NCI-H1092 treated with DMSO at 0.1 percent for 48 hours (cell line): ENCODE measurements around the gene ZNF524.

Experiments used
- DNase-seq: peaks from one replicate; lab custom pipeline; 2025; lab: John Stamatoyannopoulos, UW

Gene ZNF524

DNA sequence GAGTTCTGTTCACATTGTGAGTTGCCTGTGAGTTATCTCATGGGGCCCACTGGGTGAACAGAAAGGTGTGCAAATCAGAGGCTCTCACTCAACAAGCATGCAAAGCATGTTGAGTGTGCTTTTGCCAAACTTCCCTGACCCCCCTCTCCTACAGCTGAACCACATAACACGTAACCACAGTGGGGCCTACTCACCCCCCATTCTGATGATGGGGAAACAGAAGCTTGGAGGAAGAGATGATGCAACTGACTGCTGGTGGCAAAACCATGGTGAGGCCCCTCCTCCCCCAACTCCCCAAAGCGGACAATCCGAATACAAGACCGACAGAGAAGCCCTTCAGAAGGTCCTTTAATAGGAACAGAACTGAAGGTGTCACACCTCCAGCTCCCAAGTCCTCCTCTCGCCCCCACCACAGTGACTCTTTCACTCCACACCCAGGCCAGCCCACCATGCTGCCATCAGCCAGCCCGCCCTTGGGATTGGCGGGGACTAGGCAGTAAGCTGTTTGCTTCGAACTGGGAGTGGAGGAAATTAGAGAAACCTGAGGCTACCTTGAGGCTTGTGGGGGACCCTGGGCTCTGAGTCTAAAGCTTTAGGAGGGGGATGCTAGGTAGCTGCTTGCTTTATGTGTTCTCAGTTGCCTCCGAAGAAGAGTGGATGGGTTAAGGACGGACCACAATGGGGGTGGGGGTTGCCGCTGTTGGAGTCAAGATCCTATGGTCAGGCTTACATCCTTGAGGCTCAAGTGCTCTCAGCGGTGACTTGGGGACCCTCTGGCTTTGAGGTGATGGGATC is 20.5 kb downstream of the ZNF524 start:
- DNase-seq: no peak

DNA sequence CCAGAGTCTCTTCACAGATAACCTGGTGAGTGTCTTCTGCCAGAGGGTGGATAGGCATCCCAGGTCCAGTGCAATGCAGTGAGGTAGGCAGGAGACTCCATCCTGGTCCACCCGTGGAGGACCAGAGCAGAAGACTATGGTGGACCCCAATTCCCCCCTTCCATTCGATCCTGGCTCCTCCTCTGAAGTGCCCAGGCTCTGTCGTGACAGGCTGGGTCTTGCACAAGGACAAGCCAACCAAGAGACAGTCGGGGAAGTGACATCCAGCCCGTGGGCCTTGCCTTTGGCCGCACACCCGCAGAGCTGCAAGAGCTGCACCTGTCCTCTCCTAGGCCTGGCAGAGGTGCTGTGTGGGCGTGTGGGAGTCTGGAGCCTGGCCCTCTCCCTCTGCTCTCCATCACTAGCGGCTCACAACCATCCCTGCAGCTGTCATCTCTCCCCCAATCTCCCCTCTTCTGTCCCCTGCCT is 21.2 kb downstream of the ZNF524 start:
- DNase-seq: no peak

DNA sequence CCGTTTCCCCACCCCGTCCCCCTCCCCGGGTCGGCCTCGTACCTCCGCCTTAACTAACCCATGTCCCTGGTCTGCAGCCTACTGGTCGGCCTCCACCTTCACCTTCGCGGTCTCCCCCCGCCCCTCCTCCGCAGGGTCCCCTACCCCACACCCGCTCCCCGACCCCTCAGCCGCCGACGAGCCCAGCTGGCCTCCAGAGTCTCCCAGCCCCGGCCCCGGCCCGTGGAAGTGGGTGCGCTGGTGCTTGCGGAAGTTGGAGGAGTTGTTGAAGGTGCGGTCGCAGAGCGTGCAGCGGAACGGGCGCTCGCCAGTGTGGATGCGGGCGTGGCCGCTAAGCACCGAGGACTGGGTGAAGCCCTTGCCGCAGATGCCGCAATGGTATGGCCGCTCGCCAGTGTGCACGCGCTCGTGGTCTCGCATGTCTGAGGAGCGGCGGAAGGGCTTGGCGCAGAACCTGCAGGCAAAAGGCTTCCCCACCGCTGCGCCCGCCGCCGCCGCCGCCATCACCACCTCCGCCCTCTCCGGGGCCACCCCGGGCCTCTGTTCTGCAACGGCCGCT is 21.7 kb downstream of the ZNF524 start:
- DNase-seq: no peak

DNA sequence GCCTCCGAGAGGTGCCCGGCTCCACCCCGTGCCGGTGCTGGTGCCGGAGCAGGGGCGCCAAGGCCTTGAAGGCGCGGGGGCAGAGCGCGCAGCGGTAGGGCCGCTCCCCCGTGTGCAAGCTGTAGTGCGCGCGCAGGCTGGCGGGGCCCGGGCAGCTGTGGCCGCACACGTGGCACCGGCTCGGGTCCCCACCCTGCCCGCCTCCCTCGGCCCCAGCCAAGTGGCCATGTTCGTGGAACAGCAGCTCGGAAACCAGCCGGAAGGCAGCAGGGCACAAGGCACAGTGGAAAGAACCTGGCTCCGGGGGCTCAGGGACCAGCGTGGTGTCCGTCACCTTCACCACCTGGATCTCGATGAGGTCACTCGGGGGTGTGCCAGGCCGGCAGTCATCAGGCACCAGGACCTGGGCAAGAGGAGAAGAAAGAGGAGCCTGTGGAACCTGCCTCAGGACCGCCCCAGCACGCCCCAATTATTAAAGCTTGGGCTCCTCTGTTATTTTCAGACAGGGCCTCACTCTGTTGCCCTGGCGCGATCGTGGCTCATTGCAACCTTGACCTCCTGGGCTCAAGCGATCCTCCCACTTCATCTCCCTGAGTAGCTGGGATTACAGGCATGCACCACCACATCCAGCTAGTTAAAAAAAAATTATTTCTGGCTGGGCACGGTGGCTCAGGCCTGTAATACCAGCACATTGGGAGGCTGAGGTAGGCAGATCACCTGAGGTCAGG is 22.3 kb downstream of the ZNF524 start:
- DNase-seq: no peak

DNA sequence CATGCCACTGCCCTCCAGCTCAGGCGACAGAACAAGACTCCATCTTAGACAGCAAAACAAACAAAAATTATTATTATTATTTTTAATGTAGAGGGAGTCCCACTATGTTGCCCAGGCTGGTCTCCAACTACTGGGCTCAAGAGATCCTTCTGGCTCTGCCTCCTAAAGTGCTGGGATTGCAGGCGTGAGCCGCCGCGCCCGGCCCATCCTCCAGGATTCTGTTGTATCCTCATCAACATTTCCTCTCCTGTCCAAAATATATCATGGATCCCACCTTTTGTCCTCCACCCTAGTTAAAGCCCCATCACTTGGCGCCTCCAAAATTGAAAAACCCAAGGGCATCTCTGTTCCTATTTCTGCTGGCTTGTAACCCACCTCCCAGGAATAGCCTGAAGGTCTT is 23.0 kb downstream of the ZNF524 start:
- no peak for DNase-seq

DNA sequence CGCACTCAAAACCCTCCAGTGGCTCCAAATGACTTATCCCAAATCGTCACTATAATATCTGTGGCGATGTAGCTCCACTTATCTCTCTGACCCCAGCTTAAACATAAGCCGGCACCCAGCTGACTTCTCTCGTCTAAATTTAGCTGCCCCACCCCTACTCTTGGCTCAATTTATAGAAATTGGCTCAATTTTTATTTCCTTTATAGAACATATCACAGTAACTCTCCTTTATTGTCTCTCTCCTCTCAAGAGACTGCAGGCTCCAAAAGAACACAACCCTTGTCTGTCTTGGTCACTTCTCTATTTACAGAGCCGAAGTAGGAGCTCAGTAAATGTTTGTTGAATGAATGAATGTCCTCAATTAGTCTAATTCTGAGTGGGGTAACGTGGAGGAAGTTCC is 23.5 kb downstream of the ZNF524 start:
- no peak for DNase-seq

DNA sequence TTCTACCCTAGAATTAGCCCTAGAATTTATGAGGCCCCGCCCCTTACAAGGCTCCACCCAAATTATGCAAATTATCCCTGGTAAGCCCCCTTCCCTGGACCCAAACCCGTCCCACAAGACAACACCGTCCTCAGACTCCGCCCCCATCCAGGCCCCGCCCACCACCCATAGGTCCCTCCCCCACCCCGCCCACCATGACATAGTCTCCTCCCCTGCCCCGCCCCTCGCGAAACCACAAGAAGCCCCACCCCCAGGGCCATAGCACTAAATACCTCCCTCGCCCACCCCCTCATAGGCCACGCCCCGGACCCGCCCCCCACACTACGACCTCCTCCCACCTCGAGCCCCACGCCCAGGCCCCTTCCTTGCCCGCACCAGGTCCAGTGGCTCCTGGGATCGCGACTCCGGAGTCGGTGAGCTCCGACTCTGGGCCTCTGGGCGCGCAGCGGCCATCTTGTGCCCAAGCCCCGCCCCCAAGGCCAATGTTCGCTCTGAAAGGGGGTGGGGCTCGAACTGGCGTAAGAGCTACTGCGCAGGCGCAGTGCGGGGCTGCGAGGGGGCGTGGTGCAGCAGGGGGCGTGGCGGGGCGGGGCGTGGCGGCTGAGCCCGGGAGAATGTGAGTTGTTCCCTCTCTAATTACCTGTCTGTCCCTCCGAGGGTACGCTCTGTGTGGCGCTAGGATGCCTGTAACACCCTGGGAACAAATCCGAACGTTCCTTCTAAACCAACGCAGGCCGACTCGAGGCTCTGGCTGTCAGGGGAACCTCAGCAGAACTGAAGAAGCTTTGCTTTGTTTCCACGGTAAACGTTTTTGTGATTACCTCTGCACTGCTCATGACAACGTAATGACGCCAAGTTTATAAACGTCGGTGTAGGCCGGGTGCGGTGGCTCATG is 24.3 kb downstream of the ZNF524 start, which contains the start of gene ZNF784:
Gene ZNF784, minus strand, starts transcription at position 458 of the 895 bp plus-strand sequence. Its CDS starts 5 bp downstream, at position 453.
- peak; percentile 89 for DNase-seq

DNA sequence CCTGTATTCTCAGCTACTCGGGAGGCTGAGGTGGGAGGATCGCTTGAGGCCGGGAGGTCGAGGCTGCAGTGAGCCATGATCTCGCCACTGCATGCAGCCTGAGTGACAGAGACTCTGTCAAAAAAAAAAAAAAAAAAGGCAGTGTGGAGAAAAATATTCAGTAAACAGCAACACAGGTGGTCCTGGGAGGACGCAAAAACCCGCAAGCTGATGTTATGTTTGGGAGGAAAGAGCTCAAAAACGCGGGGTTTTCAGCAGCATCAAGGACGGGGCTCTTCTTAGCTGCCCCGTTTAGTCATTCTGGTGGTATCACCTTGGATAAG is 24.9 kb downstream of the ZNF524 start:
- no peak for DNase-seq

DNA sequence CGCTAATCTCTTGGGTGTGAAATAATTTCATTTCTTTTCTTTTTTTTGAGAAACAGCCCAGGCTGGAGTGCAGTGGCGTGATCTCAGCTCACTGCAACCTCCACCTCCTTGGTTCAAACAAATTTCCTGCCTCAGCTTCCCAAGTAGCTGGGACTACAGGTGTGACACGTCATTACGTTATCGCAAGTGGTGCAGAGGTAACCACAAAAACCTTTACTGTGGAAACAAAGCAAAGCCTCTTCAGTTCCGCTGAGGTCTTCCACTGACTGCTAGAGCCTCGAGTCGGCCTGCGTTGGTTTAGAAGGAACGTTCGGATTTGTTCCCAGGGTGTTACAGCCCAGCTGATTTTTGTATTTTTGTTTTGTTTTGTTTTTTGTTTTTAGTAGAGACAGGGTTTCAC is 26.3 kb downstream of the ZNF524 start:
- no peak for DNase-seq

DNA sequence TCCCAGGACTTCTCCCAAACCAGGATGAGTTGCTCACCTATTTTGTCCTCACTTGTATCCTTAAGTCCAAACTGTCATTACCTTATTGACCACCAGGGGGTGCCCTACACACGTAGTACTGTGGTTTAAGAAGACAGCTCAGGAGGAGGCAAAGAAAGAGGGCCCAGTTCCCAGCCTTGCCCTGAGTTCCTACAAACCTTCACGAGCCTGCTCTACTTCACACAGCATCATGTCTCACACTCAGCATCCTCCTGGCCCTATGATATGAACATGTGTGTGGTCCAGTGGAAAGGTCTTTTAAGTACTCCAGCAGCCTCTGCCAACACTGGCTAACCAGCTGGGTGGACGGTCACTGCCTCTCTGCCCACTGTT is 32.4 kb downstream of the ZNF524 start:
- peak; percentile 81 for DNase-seq

DNA sequence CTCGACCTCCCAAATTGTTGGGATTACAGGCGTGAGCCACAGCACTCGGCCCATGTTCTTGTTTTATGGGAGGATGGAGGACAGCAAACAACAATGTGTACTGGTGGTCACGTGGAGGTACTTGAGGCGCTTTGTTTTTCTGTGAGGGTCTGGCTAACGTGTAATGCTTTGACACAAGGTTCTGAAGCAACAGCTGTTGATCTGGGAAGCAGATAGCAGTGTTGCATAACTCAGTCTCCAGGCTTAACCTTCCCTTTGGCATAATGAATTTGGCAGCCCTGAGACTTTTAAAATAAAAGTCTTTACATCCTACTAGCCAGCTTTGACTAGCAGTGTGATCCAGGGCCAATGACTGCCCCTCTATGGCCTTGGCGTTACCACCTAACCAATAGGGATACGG is 33.8 kb downstream of the ZNF524 start:
- DNase-seq: no peak

DNA sequence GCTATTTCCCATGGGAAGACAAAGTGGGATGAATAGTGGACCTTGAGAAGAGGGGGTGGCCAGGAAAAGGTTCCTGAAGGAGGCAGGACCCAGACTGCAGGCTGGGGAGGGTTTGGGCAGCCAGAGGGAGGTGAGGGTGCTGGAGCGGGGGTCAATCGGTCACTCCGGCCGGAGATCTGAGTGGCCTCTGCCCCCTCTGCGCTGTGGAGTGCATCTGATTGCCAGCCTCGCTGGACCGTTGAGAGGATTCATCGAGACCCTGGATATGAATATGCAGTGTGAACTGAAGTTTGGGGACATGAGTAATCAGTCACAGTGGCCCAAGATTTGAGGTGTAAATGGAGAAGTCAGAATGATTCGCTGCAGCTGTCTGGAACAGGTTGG is 35.2 kb downstream of the ZNF524 start:
- no peak for DNase-seq

DNA sequence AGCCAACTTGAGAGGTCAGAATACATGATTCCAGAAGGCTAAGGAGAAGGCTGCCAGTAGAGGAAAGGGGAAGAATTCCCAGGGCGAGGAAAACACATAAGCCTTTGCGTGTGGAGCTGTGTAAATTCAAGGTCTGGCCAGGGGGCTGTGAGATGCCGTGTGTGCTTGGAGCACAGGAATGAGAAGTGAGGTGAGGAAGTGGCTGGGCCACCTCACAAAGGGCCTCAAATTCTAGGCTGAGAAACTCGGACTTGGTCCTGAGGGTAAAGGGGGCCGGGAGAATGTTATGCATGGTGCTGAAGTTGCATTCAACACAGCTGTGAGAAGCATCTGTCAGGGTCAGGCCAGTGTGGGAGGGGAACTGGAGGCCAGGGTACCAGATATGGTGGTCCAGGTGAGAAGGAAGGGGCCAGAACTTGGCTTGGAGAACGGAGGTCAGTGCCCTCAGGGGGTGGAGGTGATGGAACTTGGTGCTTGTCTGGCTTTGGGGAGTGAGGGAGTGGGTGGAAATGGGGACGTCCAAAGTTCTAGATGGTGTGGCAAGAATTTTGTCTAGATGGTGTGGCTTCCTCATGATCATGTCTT is 35.9 kb downstream of the ZNF524 start:
- DNase-seq: no peak

DNA sequence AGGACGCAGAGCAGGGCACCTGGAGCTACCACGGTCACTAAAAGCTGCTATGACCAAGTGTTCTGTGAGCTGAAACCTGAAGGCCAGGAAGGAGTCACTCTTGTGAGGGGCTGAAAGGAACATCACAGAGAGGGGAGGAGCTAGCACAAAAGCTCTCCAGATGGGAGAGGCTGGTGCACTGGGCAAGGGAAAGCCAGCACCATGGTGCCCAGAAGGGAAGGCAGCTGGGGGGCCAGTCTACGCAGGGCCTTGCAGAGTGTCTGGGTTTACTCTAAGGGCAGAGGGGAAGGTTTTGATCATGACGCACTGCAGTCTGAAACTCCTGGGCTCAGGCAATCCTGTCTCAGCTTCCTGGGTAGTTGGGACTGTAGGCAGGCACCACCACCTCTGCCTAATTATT is 36.6 kb downstream of the ZNF524 start:
- no peak for DNase-seq

DNA sequence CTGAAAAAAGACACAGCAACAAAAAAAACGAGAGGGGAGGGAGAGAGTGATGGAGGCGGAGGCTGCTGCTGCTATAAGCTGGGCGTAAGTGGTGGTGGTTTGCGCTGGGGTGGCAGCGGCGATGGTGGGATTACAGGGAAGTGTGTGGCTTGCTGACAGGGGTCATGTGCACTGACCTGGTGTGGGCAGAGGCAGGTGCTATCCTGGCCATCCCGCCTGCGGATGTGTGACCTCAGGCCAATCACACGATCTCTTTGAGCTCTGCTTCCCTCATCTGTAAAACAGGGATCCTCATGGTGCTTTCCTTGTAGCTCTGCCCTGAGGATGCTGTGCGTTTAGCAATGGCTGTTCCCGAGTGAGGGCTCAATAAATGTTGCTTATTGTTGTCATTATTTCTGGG is 37.4 kb downstream of the ZNF524 start:
- no peak for DNase-seq

DNA sequence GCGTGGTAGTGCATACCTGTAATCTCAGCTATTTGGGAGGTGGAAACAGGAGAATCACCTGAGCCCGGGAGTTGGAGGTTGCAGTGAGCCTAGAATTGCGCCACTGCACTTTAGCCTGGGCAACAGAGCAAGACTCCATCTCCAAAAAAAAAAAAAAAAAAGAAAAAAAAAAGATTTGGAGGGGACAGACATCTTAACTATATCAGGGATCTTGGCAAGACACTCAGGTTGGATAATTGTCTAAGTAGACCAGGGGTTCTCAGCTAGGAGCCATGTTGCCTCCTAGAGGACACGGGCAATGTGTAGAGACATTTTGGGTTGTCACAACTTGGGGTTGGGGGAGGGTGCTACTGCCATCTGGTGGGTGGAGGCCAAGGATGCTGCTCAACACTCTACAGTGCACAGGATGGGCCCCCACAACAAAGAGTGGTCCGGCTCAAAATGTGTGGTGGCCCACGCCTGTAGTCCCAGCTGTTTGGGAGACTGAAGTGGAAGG is 38.8 kb downstream of the ZNF524 start:
- DNase-seq: no peak

DNA sequence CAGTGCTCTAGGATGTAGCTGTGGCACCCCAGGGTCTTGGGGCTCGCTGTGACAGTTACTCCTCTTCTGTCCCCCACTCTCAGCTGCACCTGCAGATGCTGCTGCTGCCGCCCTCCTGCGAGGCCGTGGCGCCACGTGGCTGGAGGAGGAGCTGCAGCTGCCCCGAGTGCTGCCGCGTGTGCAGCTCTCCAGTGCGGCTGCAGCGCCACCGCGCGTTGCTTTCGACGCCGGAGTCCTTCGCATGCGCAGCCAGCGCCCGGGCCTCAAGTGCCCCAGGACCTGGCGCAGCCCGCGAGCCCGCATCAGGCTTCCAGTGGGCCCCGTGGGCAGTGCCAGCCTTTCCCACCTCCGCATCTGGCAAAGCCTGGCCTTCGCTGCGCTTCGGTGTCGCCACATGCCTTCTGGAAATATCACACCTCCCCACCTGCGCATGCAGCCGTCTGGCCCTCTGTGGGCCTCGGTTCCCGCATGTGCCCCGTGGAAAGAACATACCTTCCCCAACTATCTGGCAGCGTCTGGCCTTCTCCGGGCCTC is 40.0 kb downstream of the ZNF524 start:
- DNase-seq: peak; percentile 42

DNA sequence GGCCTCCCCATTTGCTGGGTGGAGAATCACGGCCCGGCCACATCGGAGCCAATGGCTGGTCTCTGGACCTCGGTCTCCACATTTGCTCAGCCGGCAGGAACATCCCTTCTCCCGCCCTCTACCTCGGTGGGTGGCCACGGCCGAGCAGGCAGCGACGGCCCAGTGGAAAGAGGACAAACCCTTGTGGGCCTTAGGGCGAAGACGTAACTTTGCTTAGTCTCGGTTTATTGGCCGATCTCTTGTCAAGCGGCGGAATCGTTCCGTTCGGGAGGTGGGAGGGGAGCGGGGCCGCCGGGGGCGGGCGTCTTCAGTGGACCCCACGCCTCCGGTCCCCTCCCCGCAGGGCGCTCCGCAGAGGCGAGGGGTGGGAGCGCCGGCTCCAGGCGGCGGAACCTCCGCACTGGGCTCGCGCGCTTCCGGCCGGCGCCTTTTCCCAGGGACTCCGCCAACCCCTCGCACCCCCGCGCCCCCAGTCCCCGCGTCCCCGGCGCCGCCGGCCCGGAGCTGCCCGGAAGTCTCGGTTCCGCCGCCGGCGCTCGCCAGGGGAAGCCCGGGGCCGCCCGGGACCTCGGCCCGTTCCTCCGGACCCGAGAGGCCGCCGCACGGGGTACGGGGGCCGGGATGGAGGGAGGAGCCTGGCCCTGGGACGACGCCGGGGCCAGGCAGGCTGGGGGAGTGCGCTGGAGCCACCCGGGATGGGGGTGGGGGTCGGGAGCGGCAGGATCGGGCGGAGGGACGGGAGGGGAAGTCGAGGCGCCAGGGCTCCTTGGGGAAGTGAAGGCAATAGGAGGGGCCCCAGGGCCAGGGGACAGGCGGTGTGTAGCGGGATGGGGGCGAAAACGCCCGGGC is 40.7 kb downstream of the ZNF524 start, which contains the start of gene ZNF580:
Gene ZNF580, plus strand, starts transcription at position 426 of the 849 bp plus-strand sequence. CDS start 1,507 bp downstream, outside the sequence.
- peak; percentile 55 for DNase-seq

DNA sequence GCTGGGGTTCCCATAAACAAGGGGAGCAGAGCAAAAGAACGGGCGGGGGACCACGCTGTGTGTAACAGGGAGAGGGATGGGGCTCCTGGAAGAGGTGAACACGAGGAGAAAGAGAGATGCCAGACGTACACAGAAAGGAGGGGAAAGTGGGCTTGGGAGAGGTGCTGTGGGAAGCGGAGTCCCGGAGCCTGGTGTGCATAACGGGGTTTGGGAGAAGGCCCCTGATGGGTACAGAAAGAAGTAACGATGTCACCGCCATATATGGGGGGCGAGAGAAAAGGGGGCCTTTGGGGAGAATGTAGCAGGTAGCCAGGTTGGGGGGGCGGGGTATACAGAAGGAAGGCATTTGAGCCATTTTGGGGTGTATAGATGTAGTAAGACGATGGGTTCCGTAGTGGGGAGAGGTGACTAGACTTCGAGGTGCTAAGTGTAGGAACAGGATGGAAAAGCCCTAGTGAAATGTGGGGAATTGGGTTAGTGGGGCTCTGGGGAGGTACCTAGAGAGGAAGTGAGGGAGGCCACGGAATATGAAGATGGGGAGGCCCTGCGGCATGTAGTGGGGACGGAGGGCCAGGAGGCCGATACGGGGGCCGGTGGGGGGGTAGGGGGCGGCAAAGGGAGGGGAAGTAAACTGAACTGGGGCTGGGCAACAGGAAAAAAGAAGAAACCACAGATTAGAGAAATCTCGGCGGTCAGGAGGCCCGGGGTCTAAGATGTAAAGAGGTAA is 41.5 kb downstream of the ZNF524 start:
- no peak for DNase-seq
